HCT116 (cell line): ENCODE results near the gene CYP46A1. TPM values are rescaled to one million over a fixed set of nuclear protein-coding genes. Genes with fewer than 3 reads are reported as not detected.

Experiments
- ATAC-seq: fragments of 200-7000 bp; cut with Tn5 transposase; 2 replicates; pipeline ENCODE4 v1.9.1; 2020; ENCODE audit warnings: mild to moderate bottlenecking, moderate library complexity
- BruUV-seq: library from RNA; stranded (reverse); fragments of 400-500 nt; replicated peaks from 2 replicates; lab custom pipeline; 2021; lab: Mats Ljungman, UMichigan
- CTCF ChIA-PET: fragments of 300-600 bp; sonication (Branson Sonifier 250); formaldehyde crosslinking; loops from one replicate; lab custom pipeline; 2021; ENCODE audit warnings: antibody characterized with exemption; lab: Charles Lee
- POLR2A ChIA-PET: fragments of 300-600, 350-600 bp; sonication (Branson Sonifier 250); formaldehyde crosslinking; loops from one replicate; lab custom pipeline; 2021; ENCODE audit warnings: antibody characterized with exemption; lab: Charles Lee
- RAD21 ChIA-PET, 2 experiments: fragments of 300-600 bp; sonication (Branson Sonifier 250); formaldehyde crosslinking; loops; one replicate each; lab custom pipeline; 2023; ENCODE audit warnings: low total read pairs in 2 of 2; ENCODE audit not compliant: uncharacterized antibody in 2 of 2, unreplicated experiment in 2 of 2, low non-redundant PET in 1 of 2; lab: Charles Lee
- DNase-seq: peaks from one replicate; pipeline ENCODE4 v3.0.0-alpha.2; 2010; ENCODE audit warnings: low read depth, low spot score
- H2AFZ ChIP-seq: fragments of 200-600 bp; shearing (Covaris generic), sonication (generic); 2 replicates; pipeline ENCODE4 v1.6.1; 2017; ENCODE audit warnings: low read depth, mixed run types, mixed read lengths, antibody characterized with exemption, low read length; ENCODE audit not compliant: poor library complexity, severe bottlenecking
- H3K27ac ChIP-seq: 2 replicates; pipeline ENCODE4 v1.5.1; 2012; ENCODE audit warnings: low read depth, low read length
- H3K27me3 ChIP-seq: fragments of 200-600 bp; sonication (generic); 2 replicates; pipeline ENCODE4 v1.6.1; 2016; ENCODE audit warnings: mixed run types, low read length, mixed read lengths; ENCODE audit not compliant: insufficient read depth
- H3K36me3 ChIP-seq, 2 experiments: fragments of 200-500 bp in 1 of 2; fragments of 200-600 bp in 1 of 2; sonication (Bioruptor generic) in 1 of 2; sonication (generic) in 1 of 2; 2 replicates each; pipeline versions ENCODE4 v1.5.1 to v1.6.1; 2014 to 2016; ENCODE audit warnings: low read length in 2 of 2, inconsistent platforms in 1 of 2, mixed read lengths in 1 of 2, mixed run types in 1 of 2; ENCODE audit not compliant: insufficient read depth in 2 of 2, control insufficient read depth in 1 of 2
- H3K4me1 ChIP-seq, 2 experiments: fragments of 200-600 bp in 1 of 2; sonication (generic) in 1 of 2; 2 replicates each; pipeline versions ENCODE4 v1.5.1 to v1.6.1; 2012 to 2017; ENCODE audit warnings: low read length in 2 of 2, inconsistent platforms in 1 of 2, mild to moderate bottlenecking in 1 of 2, mixed read lengths in 1 of 2, mixed run types in 1 of 2, moderate library complexity in 1 of 2; ENCODE audit not compliant: insufficient read depth in 2 of 2, control insufficient read depth in 1 of 2
- H3K4me2 ChIP-seq: fragments of 200-600 bp; sonication (generic); 2 replicates; pipeline ENCODE4 v1.6.1; 2017; ENCODE audit warnings: mixed run types, low read length, mixed read lengths
- H3K4me3 ChIP-seq, 2 experiments: fragments of 200-600 bp in 1 of 2; sonication (generic) in 1 of 2; replicated peaks in 1 of 2; 2 replicates each; pipeline ENCODE4 v1.5.1; 2011 to 2016; ENCODE audit warnings: low read length in 2 of 2, control low read depth in 1 of 2, low read depth in 1 of 2, mild to moderate bottlenecking in 1 of 2, mixed read lengths in 1 of 2, mixed run types in 1 of 2
- H3K79me2 ChIP-seq: fragments of 200-600 bp; sonication (generic); 2 replicates; pipeline ENCODE4 v1.6.1; 2017; ENCODE audit warnings: mild to moderate bottlenecking, mixed run types, low read length, moderate library complexity, mixed read lengths; ENCODE audit not compliant: insufficient read depth
- H3K9ac ChIP-seq: fragments of 200-600 bp; sonication (generic); 2 replicates; pipeline ENCODE4 v1.6.1; 2016; ENCODE audit warnings: low read length, mixed read lengths
- H3K9me2 ChIP-seq: fragments of 200-600 bp; sonication (generic), shearing (Covaris generic); 2 replicates; pipeline ENCODE4 v1.6.1; 2017; ENCODE audit warnings: mixed run types, mild to moderate bottlenecking, moderate library complexity; ENCODE audit not compliant: insufficient read depth
- H3K9me3 ChIP-seq, 2 experiments: fragments of 200-500 bp in 1 of 2; fragments of 200-600 bp in 1 of 2; sonication (Bioruptor generic) in 1 of 2; sonication (generic) in 1 of 2; 2 replicates each; pipeline ENCODE4 v1.6.1; 2014 to 2017; ENCODE audit warnings: low read length in 2 of 2, mixed read lengths in 2 of 2, inconsistent platforms in 1 of 2, low read depth in 1 of 2, mild to moderate bottlenecking in 1 of 2, mixed run types in 1 of 2, moderate library complexity in 1 of 2; ENCODE audit not compliant: control insufficient read depth in 1 of 2, insufficient read depth in 1 of 2
- H4K20me1 ChIP-seq: fragments of 200-600 bp; sonication (generic), shearing (Covaris generic); 2 replicates; pipeline ENCODE4 v1.6.1; 2017; ENCODE audit warnings: mixed run types, mild to moderate bottlenecking, moderate library complexity; ENCODE audit not compliant: insufficient read depth
- ATF3 ChIP-seq: IDR thresholded peaks from 2 replicates; pipeline ENCODE4 v1.6.1; 2012
- CBX3 ChIP-seq: IDR thresholded peaks from 2 replicates; pipeline ENCODE4 v1.6.1; 2012; ENCODE audit warnings: low read depth
- CEBPB ChIP-seq: IDR thresholded peaks from 2 replicates; pipeline ENCODE4 v1.6.1; 2012; ENCODE audit warnings: low read depth
- CTCF ChIP-seq, 3 experiments: fragments of 200-600 bp in 1 of 3; sonication (generic) in 1 of 3; IDR thresholded peaks in 2 of 3; conservative IDR thresholded peaks in 1 of 3; 2 replicates each; pipeline ENCODE4 v1.5.1; 2012 to 2017; ENCODE audit warnings: low read depth in 2 of 3, low read length in 2 of 3, antibody characterized with exemption in 1 of 3, borderline replicate concordance in 1 of 3, control low read depth in 1 of 3, mild to moderate bottlenecking in 1 of 3, mixed read lengths in 1 of 3, mixed run types in 1 of 3, moderate library complexity in 1 of 3; ENCODE audit not compliant: insufficient read depth in 1 of 3
- EGR1 ChIP-seq: IDR thresholded peaks from 2 replicates; pipeline ENCODE4 v1.6.1; 2012; ENCODE audit warnings: low read depth
- ELF1 ChIP-seq: IDR thresholded peaks from 2 replicates; pipeline ENCODE4 v1.6.1; 2012; ENCODE audit warnings: low read depth, borderline replicate concordance
- FOSL1 ChIP-seq: IDR thresholded peaks from 2 replicates; pipeline ENCODE4 v1.6.1; 2012; ENCODE audit warnings: low read depth
- JUND ChIP-seq: IDR thresholded peaks from 2 replicates; pipeline ENCODE4 v1.6.1; 2012
- POLR2A ChIP-seq: IDR thresholded peaks from 2 replicates; pipeline ENCODE4 v1.7.0; 2011; ENCODE audit warnings: borderline replicate concordance; ENCODE audit not compliant: insufficient read depth, insufficient read length; ENCODE audit errors: extremely low read depth
- REST ChIP-seq: IDR thresholded peaks from 2 replicates; pipeline ENCODE4 v1.6.1; 2012; ENCODE audit warnings: low read depth
- SP1 ChIP-seq: IDR thresholded peaks from 2 replicates; pipeline ENCODE4 v1.6.1; 2012; ENCODE audit warnings: low read depth
- SRF ChIP-seq: IDR thresholded peaks from 2 replicates; pipeline ENCODE4 v1.6.1; 2012; ENCODE audit warnings: low read depth
- TCF7L2 ChIP-seq: IDR thresholded peaks from 2 replicates; pipeline ENCODE4 v1.7.0; 2011; ENCODE audit warnings: borderline replicate concordance, inconsistent platforms; ENCODE audit not compliant: insufficient read depth, insufficient read length; ENCODE audit errors: extremely low read depth
- ZBTB33 ChIP-seq: IDR thresholded peaks from 2 replicates; pipeline ENCODE4 v1.6.1; 2011; ENCODE audit warnings: mild to moderate bottlenecking, low read length, moderate library complexity; ENCODE audit not compliant: insufficient replicate concordance; ENCODE audit errors: extremely low read depth
- ZFX ChIP-seq: fragments of 450-650 bp; IDR thresholded peaks from 2 replicates; pipeline ENCODE4 v1.6.1; 2017
- intact Hi-C: fragments of 100-400 bp; cut with micrococcal nuclease; formaldehyde crosslinking; loops from 2 replicates; pipeline ENCODE4 v1.10.0; 2022
- total RNA-seq: library from RNA; stranded (reverse); gene quantifications from one replicate; pipeline ENCODE4 v1.2.1, GENCODE V29; 2021; ENCODE audit not compliant: unreplicated experiment

Gene CYP46A1
- total RNA-seq, 1 experiment from 2014 or later, result 0.76 TPM

DNA sequence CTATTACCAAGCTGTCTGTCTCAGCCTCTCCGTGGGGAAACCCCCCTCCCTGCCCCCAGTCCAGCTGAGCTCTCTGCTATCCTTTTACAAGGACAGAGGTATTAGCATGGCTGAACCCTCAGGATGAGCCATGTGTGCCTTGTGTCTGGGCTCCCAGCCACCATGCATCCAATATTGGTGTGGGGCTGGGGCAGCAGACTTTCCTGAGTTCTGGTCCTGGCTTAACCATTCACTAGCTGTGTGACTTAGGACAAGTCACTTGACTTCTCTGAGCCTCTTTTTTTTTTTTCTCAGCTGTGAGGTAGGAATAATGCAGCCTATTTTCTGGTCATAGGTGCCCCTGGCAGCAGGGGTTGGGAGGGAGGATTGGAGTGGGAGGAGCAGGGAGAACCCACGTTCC, 17.1 kb upstream of the CYP46A1 start (continued):
- TF ChIP-seq EGR1 (no peak), CTCF (IDR thresholded peaks at IDR 0.05 in 2 of 3, conservative IDR thresholded peaks at IDR 0.05 in 1 of 3; ENCODE audit: borderline replicate concordance in 1 of 3, insufficient read depth in 1 of 3, low read depth in 2 of 3, low read length in 2 of 3) (no peak), ATF3 (no peak), SP1 (no peak), ZFX (no peak), CEBPB (no peak), FOSL1 (no peak), JUND (no peak), TCF7L2 (no peak)

DNA sequence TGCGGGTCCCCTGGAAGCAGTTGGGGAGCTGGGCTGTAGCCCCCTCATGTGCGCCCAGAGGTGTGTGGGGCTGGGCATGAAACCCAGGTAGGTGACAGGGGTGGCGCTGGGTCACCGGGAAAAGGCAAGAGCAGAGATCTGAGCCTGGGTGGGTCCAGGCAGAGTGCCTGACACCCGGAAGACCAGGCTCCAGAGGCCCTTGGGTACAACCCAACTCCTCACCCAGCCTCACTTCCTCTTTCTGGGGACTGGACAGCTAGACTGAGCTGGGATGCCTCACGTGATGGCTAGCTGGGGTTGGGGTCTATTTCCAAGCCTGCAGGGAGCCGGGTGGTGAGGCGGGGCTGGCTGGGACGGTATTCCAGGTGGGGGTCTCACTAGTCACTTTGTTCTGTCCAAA, 16.3 kb upstream of the CYP46A1 start:
- Histone ChIP-seq H3K9me3 (no peaks in the 10 kb centered on the region), H3K27ac (no peak overlapping the region), H3K9me2 (no peaks in the 10 kb centered on the region), H3K4me3 (no peak overlapping the region), H3K79me2 (no peaks in the 10 kb centered on the region), H3K4me1 (no peaks in the 10 kb centered on the region), H3K9ac (no peak overlapping the region), H3K27me3 (no peaks in the 10 kb centered on the region), H4K20me1 (no peaks in the 10 kb centered on the region), H3K4me2 (no peak overlapping the region), H2AFZ (no peak overlapping the region), H3K36me3 (no peaks in the 10 kb centered on the region)
- DNase-seq (no peak), ATAC-seq (no peak)
- intact Hi-C loops, result no loop called here
- ChIA-PET CTCF (interaction anchor here (1.6 to 1.9 kb wide), 2 partner anchors 16 to 20 kb away, joined by 5 read pairs; partner anchors contain the start of gene CYP46A1), POLR2A (no interaction called here), RAD21 (no interaction called here)
- BruUV-seq, result no TSS peak
- TF ChIP-seq ZFX, result no peak
- TF ChIP-seq ELF1, result no peak
- no peak for TF ChIP-seq POLR2A
- TF ChIP-seq SP1, result no peak
- TF ChIP-seq JUND, result no peak
- TF ChIP-seq CTCF (IDR thresholded peaks at IDR 0.05 in 2 of 3, conservative IDR thresholded peaks at IDR 0.05 in 1 of 3; ENCODE audit: borderline replicate concordance in 1 of 3, insufficient read depth in 1 of 3, low read depth in 2 of 3, low read length in 2 of 3), result no peak
- no peak for TF ChIP-seq FOSL1
- no peak for TF ChIP-seq CBX3
- no peak for TF ChIP-seq ZBTB33
- TF ChIP-seq SRF, result no peak
- TF ChIP-seq REST, result no peak
